Measurements from ENCODE around the gene TPSB2.

TPSB2 gene

DNA sequence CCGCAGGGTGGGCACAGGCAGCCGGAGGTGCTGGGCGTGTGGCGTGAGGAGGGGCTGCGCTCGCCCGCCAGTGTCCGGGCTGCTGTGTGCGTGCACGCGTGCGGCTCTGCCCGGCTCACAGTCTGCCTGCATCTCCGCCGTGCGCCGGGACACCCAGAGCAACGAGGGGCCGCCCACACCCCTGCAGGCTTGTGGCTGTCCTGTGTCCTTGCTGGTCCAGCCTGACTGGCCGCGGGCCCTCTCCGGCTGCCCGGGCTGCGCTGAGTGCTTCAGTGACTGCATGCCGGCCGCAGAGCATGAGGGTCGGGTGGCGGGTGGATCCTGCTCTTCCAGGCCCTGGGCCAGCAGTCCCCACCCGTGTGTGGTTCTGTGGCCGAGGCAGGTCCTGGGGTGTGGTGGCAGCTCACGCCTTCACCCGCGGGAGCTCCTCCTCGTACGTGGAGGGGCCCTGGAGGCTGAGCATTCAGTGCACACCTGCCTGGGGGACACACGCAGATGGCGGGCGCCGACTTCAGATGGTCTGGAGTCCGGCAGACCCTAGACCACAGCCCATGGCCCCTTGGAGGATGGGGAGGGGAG lies 17.3 kb downstream of the TPSB2 start:
- no peak for DNase-seq (ENCODE audit: low read depth)
- TF ChIP-seq, protein P1, sequence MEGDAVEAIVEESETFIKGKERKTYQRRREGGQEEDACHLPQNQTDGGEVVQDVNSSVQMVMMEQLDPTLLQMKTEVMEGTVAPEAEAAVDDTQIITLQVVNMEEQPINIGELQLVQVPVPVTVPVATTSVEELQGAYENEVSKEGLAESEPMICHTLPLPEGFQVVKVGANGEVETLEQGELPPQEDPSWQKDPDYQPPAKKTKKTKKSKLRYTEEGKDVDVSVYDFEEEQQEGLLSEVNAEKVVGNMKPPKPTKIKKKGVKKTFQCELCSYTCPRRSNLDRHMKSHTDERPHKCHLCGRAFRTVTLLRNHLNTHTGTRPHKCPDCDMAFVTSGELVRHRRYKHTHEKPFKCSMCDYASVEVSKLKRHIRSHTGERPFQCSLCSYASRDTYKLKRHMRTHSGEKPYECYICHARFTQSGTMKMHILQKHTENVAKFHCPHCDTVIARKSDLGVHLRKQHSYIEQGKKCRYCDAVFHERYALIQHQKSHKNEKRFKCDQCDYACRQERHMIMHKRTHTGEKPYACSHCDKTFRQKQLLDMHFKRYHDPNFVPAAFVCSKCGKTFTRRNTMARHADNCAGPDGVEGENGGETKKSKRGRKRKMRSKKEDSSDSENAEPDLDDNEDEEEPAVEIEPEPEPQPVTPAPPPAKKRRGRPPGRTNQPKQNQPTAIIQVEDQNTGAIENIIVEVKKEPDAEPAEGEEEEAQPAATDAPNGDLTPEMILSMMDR (conservative IDR thresholded peaks at IDR 0.05; ENCODE audit: low read depth, low read length) = no peak
- no peak overlapping the region for H3K4me3 ChIP-seq (ENCODE audit: low read length)

DNA sequence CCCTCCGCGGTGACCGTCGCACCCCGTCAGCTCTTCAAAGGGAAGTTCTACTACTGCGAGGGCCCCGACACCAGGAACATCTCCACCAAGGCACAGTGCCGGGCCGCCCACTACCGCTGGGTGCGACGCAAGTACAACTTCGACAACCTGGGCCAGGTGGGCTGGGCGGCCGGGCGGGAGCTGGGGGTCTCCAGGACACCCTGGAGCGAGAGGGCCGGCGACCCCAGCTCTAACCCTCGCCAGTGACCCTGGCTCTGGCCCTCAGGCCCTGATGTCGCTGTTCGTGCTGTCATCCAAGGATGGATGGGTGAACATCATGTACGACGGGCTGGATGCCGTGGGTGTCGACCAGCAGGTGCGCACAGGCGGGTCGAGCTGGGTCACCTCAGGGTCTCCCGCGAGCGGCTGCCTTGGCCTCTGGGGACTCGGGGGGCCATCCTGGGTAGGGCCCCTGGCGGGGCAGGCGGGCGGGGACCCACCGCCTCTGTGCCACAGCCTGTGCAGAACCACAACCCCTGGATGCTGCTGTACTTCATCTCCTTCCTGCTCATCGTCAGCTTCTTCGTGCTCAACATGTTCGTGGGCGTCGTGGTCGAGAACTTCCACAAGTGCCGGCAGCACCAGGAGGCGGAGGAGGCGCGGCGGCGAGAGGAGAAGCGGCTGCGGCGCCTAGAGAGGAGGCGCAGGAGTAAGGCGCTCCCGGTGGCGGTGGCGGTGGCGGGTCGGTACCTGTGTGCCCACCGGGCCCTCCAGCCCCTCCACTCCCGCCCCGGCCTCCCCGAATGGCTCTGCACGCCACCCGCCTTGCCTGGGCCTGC lies 18.3 kb downstream of the TPSB2 start:
- DNase-seq (ENCODE audit: low read depth) = no peak
- H3K4me3 ChIP-seq (ENCODE audit: low read length) = no peak overlapping the region
- TF ChIP-seq, protein P1 (conservative IDR thresholded peaks at IDR 0.05; ENCODE audit: low read depth, low read length) = no peak

DNA sequence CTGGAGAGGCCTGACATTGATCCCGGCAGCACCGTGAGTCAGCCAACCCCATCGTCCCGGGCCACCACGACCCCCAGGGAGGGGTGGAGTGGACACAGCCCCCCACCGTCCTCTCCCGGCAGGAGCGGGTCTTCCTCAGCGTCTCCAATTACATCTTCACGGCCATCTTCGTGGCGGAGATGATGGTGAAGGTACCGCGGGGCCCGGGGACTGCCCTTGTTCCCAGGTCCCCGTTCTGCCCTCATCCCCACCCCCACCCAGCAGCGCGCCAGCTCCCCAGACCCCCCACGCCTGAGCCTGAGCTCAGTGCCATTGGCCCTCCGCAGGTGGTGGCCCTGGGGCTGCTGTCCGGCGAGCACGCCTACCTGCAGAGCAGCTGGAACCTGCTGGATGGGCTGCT lies 19.5 kb downstream of the TPSB2 start:
- DNase-seq (ENCODE audit: low read depth) = no peak
- TF ChIP-seq, protein P1 (conservative IDR thresholded peaks at IDR 0.05; ENCODE audit: low read depth, low read length) = no peak
- no peak overlapping the region for H3K4me3 ChIP-seq (ENCODE audit: low read length)

DNA sequence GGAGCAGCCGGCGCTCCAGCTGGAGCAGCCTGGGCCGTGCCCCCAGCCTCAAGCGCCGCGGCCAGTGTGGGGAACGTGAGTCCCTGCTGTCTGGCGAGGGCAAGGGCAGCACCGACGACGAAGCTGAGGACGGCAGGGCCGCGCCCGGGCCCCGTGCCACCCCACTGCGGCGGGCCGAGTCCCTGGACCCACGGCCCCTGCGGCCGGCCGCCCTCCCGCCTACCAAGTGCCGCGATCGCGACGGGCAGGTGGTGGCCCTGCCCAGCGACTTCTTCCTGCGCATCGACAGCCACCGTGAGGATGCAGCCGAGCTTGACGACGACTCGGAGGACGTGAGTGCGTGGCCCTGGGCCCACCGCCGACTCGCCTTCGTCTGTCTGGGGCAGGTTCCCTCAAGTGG lies 20.9 kb downstream of the TPSB2 start:
- DNase-seq (ENCODE audit: low read depth) = no peak
- no peak overlapping the region for H3K4me3 ChIP-seq (ENCODE audit: low read length)
- TF ChIP-seq, protein P1 (conservative IDR thresholded peaks at IDR 0.05; ENCODE audit: low read depth, low read length) = no peak

DNA sequence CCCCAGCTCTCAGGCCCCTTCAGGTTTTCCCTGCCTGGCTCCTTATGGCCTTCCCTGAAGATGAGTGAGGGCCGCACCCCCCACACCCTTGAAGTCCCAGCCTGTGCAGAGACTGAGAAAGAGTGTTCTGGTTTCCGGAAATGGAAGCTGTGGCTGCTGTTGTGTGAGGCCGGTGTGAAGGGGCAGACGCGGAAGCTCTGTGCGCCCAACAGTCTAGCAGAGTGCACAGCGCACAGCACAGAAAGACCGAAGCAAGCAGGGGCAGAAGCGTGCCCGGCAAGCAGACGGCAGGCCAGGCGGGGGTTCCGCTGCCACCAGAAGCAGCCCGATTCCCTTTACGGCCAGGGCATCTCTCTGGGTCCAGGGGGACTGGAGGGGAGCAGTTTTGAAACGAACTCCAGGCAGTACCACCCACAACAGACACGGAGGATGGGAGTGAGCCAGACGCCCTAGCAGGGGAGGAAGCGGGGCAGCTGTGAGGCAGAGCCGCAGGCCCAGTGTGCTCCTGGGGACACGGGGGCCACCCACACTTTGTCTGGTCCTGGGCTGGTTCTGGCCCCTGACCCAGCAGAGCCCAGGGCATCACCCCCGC lies 21.6 kb downstream of the TPSB2 start:
- TF ChIP-seq, protein P1 (conservative IDR thresholded peaks at IDR 0.05; ENCODE audit: low read depth, low read length) = no peak
- H3K4me3 ChIP-seq (ENCODE audit: low read length) = no peak overlapping the region
- no peak for DNase-seq (ENCODE audit: low read depth)

DNA sequence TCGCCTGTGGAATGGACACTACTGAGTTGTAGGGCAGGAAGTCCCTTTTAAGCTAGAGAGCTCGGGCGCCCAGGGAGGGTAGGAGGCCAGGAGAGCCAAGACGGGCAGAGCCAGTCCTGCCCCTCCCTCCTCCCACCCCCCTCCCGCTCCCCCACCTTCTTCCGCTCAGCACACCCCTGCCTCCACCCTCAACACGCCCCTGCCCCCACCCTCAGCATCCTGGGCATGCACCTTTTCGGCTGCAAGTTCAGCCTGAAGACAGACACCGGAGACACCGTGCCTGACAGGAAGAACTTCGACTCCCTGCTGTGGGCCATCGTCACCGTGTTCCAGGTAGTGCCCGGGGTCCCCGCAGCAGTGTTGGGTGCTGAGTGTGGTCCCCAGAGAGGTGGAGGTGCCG lies 23.2 kb downstream of the TPSB2 start:
- no peak for DNase-seq (ENCODE audit: low read depth)
- TF ChIP-seq, protein P1 (conservative IDR thresholded peaks at IDR 0.05; ENCODE audit: low read depth, low read length) = no peak
- no peak overlapping the region for H3K4me3 ChIP-seq (ENCODE audit: low read length)

All from retinal pigment epithelial cell (primary cell).